ENCODE results near the gene USP13.

DNA sequence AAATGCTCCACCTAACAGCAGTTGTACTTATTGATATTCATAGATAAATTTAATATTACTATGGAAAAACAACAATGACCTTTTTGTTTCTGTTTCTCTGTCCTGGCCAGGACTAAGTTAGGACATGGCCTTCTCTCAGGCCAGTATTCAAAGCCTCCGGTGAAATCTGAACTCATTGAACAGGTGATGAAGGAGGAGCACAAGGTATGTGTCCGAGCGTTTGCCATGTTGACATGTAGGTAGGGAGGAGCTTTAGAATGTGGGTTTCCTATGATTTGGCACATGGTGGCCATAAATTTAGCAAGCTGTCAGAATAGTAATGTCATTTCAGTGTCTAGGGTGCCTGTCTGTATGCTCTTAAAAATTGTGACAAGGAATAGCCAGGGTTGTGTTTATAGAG is 77.7 kb downstream of the USP13 start:
- TF ChIP-seq, protein P1, sequence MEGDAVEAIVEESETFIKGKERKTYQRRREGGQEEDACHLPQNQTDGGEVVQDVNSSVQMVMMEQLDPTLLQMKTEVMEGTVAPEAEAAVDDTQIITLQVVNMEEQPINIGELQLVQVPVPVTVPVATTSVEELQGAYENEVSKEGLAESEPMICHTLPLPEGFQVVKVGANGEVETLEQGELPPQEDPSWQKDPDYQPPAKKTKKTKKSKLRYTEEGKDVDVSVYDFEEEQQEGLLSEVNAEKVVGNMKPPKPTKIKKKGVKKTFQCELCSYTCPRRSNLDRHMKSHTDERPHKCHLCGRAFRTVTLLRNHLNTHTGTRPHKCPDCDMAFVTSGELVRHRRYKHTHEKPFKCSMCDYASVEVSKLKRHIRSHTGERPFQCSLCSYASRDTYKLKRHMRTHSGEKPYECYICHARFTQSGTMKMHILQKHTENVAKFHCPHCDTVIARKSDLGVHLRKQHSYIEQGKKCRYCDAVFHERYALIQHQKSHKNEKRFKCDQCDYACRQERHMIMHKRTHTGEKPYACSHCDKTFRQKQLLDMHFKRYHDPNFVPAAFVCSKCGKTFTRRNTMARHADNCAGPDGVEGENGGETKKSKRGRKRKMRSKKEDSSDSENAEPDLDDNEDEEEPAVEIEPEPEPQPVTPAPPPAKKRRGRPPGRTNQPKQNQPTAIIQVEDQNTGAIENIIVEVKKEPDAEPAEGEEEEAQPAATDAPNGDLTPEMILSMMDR (IDR thresholded peaks at IDR 0.05 in 2 of 3, conservative IDR thresholded peaks at IDR 0.05 in 1 of 3; ENCODE audit: control insufficient read depth in 2 of 3, extremely low read depth in 1 of 3, insufficient read depth in 1 of 3, low read depth in 3 of 3, low read length in 3 of 3) = no peak
- TF ChIP-seq SP1 (IDR thresholded peaks at IDR 0.05; ENCODE audit: low read depth, low read length) = no peak
- TF ChIP-seq YY1 (IDR thresholded peaks at IDR 0.05; ENCODE audit: low read depth, low read length) = no peak
- TF ChIP-seq JUND (IDR thresholded peaks at IDR 0.05; ENCODE audit: low read depth, low read length) = no peak
- no peak for TF ChIP-seq SREBF2 (IDR thresholded peaks at IDR 0.05; ENCODE audit: low read length)
- TF ChIP-seq CHD1 (IDR thresholded peaks at IDR 0.05; ENCODE audit: low read depth, low read length) = no peak
- no peak for TF ChIP-seq ZNF217 (IDR thresholded peaks at IDR 0.05)
- TF ChIP-seq RCOR1 (conservative IDR thresholded peaks at IDR 0.05; ENCODE audit: low read depth, low read length) = no peak
- no peak for TF ChIP-seq MXI1 (IDR thresholded peaks at IDR 0.05; ENCODE audit: low read depth, low read length)
- TF ChIP-seq NR2F1 (conservative IDR thresholded peaks at IDR 0.05) = no peak
- TF ChIP-seq, protein P2, sequence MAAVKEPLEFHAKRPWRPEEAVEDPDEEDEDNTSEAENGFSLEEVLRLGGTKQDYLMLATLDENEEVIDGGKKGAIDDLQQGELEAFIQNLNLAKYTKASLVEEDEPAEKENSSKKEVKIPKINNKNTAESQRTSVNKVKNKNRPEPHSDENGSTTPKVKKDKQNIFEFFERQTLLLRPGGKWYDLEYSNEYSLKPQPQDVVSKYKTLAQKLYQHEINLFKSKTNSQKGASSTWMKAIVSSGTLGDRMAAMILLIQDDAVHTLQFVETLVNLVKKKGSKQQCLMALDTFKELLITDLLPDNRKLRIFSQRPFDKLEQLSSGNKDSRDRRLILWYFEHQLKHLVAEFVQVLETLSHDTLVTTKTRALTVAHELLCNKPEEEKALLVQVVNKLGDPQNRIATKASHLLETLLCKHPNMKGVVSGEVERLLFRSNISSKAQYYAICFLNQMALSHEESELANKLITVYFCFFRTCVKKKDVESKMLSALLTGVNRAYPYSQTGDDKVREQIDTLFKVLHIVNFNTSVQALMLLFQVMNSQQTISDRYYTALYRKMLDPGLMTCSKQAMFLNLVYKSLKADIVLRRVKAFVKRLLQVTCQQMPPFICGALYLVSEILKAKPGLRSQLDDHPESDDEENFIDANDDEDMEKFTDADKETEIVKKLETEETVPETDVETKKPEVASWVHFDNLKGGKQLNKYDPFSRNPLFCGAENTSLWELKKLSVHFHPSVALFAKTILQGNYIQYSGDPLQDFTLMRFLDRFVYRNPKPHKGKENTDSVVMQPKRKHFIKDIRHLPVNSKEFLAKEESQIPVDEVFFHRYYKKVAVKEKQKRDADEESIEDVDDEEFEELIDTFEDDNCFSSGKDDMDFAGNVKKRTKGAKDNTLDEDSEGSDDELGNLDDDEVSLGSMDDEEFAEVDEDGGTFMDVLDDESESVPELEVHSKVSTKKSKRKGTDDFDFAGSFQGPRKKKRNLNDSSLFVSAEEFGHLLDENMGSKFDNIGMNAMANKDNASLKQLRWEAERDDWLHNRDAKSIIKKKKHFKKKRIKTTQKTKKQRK (IDR thresholded peaks at IDR 0.05; ENCODE audit: low read depth, low read length) = no peak
- TF ChIP-seq SMARCA5 (IDR thresholded peaks at IDR 0.05) = no peak
